ENCODE data around the gene VEGFB.
A peak's percentile ranks its signal among the peaks of the same experiment; 100 is the strongest.

The VEGFB gene

DNA sequence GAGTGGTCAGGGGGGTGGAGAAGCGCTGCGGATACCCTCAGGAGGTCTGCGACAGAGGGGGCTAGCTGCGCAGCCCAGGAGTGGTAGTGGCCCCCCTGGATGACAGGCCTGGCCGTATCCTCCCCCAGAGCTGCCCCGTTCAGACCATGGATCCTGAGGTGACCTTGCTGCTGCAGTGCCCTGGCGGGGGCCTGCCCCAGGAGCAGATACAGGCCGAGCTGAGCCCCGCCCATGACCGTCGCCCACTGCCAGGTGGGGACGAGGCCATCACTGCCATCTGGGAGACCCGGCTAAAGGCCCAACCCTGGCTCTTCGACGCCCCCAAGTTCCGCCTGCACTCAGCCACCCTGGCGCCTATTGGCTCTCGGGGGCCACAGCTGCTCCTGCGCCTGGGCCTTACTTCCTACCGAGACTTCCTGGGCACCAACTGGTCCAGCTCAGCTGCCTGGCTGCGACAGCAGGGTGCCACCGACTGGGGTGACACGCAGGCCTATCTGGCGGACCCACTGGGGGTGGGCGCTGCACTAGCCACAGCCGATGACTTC is 7.8 kb upstream of the VEGFB start:
- no peaks in the 10 kb centered on the region for H3K9me3 ChIP-seq (ENCODE audit: low read length)
- peak overlapping the region; percentile 71 to 89 for H3K4me3 ChIP-seq (ENCODE audit: low read depth in 1 of 2, low read length in 2 of 2)
- peak overlapping the region; percentile 82 for H3K9ac ChIP-seq (ENCODE audit: low read length)
- H3K4me1 ChIP-seq (ENCODE audit: insufficient read depth, low read length) = peaks cover 37% of the 10 kb centered on the region
- no peaks in the 10 kb centered on the region for H3K27me3 ChIP-seq (ENCODE audit: control insufficient read depth in 1 of 2, insufficient read depth in 2 of 2, low read length in 2 of 2)
- H3K36me3 ChIP-seq (ENCODE audit: insufficient read depth, low read length) = no peaks in the 10 kb centered on the region
- peak overlapping the region; percentile 86 for H3K27ac ChIP-seq (ENCODE audit: low read depth, low read length)

DNA sequence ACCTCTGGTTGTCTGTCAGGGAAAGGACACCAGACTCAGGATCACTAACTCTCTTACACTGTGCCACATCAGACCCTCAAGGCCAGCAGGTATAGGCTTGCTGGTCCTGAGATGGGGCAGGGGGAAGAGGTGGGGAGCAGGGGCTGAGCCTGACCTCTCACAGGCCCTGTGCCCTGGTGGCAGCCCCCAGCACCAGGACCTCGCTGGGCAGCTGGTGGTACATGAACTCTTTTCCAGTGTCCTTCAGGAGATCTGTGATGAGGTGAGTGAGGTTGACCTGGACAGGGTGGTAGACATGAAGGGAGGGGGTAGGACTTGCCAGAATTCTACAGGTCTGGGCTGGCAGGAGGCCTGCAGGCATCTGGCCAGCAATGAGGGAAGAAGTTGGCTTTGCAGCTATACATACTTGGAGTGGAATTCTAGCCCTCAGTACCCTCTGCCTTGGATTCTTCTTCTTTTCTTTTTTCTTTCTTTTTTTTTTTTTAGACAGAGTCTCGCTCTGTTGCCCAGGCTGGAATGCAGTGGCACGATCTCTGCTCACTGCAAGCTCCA is 6.9 kb upstream of the VEGFB start:
- H3K4me1 ChIP-seq (ENCODE audit: insufficient read depth, low read length) = peaks cover 46% of the 10 kb centered on the region
- H3K9ac ChIP-seq (ENCODE audit: low read length) = peak overlapping the region; percentile 82
- peak overlapping the region; percentile 86 for H3K27ac ChIP-seq (ENCODE audit: low read depth, low read length)
- H3K27me3 ChIP-seq (ENCODE audit: control insufficient read depth in 1 of 2, insufficient read depth in 2 of 2, low read length in 2 of 2) = no peaks in the 10 kb centered on the region
- H3K36me3 ChIP-seq (ENCODE audit: insufficient read depth, low read length) = no peaks in the 10 kb centered on the region
- H3K4me3 ChIP-seq (ENCODE audit: low read depth in 1 of 2, low read length in 2 of 2) = peak overlapping the region in 1 of 2 donors; percentile 89
- H3K9me3 ChIP-seq (ENCODE audit: low read length) = no peaks in the 10 kb centered on the region

- Histone ChIP-seq H3K4me3 (ENCODE audit: low read depth in 1 of 2, low read length in 2 of 2) (peak overlapping the region in 1 of 2 donors; percentile 80), H3K27ac (ENCODE audit: low read depth, low read length) (peak overlapping the region; percentile 95), H3K4me1 (ENCODE audit: insufficient read depth, low read length) (peaks cover 60% of the 10 kb centered on the region)
These were observed 5.2 kb upstream of the VEGFB start for GRCh38 chr11:64229090-64229743.

DNA sequence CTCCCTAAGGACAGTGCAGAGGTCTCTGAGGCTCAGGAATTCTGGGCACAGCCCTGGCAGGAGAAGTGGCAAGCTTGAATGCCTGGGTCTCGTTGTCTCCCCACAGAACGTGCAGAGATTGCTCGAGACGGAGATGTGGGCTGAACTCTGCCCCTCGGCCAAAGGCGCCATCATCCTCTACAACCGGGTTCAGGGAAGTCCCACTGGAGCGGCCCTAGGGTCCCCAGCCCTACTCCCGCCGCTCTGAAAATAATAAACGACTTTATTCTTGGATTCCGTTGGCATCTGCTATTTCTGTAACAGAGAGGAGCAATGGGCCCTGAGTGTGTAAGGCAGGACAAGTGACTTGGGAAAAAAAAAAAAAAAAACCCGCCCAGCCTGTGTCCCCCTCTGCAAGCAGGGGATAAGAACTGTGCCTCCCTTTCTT is 4.6 kb upstream of the VEGFB start:
- Histone ChIP-seq H3K36me3 (ENCODE audit: insufficient read depth, low read length) (no peaks in the 10 kb centered on the region), H3K27ac (ENCODE audit: low read depth, low read length) (peak overlapping the region; percentile 95), H3K9ac (ENCODE audit: low read length) (peak overlapping the region; percentile 74), H3K27me3 (ENCODE audit: control insufficient read depth in 1 of 2, insufficient read depth in 2 of 2, low read length in 2 of 2) (no peaks in the 10 kb centered on the region), H3K4me1 (ENCODE audit: insufficient read depth, low read length) (peaks cover 60% of the 10 kb centered on the region), H3K4me3 (ENCODE audit: low read depth in 1 of 2, low read length in 2 of 2) (peak overlapping the region; percentile 71 to 80), H3K9me3 (ENCODE audit: low read length) (no peaks in the 10 kb centered on the region)

More at GRCh38 chr11:64229090-64229743, 5.2 kb upstream of the VEGFB start:
- H3K36me3 ChIP-seq (ENCODE audit: insufficient read depth, low read length) = no peaks in the 10 kb centered on the region
- H3K9me3 ChIP-seq (ENCODE audit: low read length) = no peaks in the 10 kb centered on the region
- no peaks in the 10 kb centered on the region for H3K27me3 ChIP-seq (ENCODE audit: control insufficient read depth in 1 of 2, insufficient read depth in 2 of 2, low read length in 2 of 2)
- H3K9ac ChIP-seq (ENCODE audit: low read length) = peak overlapping the region; percentile 74

DNA sequence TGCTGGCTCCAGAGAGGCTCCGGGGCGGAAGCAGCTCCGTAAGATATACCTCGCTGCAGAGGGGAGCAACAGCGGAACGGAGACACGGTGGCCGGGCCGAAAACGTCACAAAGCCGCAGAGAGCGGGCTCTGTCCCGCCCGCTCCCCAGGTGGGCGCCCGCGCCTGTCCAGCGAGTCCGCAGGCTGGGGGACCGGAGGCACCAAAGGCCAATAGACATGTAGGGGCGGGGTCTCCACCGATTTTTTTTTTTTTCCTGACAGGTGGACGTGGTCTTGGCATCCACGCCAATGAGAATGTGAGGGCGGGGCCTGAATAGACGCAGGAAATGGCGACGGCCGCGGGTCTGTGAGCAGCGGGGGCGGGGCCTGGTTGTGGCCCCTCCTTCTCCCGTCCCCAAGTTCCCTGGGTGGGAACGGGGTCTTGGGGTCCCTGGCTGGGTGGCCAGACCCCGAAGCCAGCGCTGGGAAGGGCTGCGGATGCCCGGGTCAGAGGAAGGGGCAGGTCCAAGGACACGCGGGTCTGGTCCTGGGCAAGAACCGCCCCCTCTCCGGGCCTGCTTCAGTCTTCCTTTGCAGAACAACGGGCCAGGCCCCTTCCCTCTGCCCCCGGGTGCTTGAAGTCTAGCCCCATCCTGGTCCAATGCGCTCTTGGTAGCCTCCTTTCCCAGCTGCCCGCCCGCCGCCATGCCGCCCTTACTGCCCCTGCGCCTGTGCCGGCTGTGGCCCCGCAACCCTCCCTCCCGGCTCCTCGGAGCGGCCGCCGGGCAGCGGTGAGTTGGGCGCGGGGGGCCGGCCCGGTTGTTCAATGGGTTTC is 4.0 kb upstream of the VEGFB start, which contains the start of gene DNAJC4:
TSS of gene DNAJC4 (plus strand) at position 378 of the 814 bp plus-strand sequence. CDS start at position 685, 307 bp downstream.
- H3K27me3 ChIP-seq (ENCODE audit: control insufficient read depth in 1 of 2, insufficient read depth in 2 of 2, low read length in 2 of 2) = no peaks in the 10 kb centered on the region
- H3K27ac ChIP-seq (ENCODE audit: low read depth, low read length) = peak within 1 kb of the TSS; percentile 95
- peaks cover 59% of the 10 kb centered on the region for H3K4me1 ChIP-seq (ENCODE audit: insufficient read depth, low read length)
- H3K36me3 ChIP-seq (ENCODE audit: insufficient read depth, low read length) = no peaks in the 10 kb centered on the region
- H3K9ac ChIP-seq (ENCODE audit: low read length) = peak within 1 kb of the TSS; percentile 74
- peak within 1 kb of the TSS; percentile 71 to 80 for H3K4me3 ChIP-seq (ENCODE audit: low read depth in 1 of 2, low read length in 2 of 2)
- H3K9me3 ChIP-seq (ENCODE audit: low read length) = no peaks in the 10 kb centered on the region

DNA sequence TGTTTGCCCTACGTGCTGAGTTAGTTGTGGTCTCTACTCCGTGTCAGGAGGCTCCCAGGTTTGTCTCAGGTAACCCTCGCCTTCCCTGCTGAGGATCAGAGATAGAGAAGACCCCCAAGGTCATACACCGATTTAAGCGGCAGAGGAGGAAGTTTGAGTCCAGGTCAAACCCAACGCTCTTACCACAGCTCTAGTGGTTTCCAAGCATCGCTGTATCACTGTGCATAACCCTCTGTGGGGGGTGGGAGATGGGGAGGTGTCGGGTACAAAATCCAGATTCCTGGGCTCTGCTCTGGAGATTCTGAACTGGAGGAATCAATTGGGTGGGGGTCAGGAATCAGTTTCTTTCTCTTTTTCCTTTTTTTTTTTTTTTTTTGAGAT is 3.4 kb upstream of the VEGFB start:
- Histone ChIP-seq H3K4me1 (ENCODE audit: insufficient read depth, low read length) (peaks cover 62% of the 10 kb centered on the region), H3K27me3 (ENCODE audit: control insufficient read depth in 1 of 2, insufficient read depth in 2 of 2, low read length in 2 of 2) (no peaks in the 10 kb centered on the region), H3K27ac (ENCODE audit: low read depth, low read length) (peak overlapping the region; percentile 95), H3K9me3 (ENCODE audit: low read length) (no peaks in the 10 kb centered on the region), H3K4me3 (ENCODE audit: low read depth in 1 of 2, low read length in 2 of 2) (peak overlapping the region; percentile 71 to 80), H3K9ac (ENCODE audit: low read length) (peak overlapping the region; percentile 74), H3K36me3 (ENCODE audit: insufficient read depth, low read length) (no peaks in the 10 kb centered on the region)

GRCh38 chr11:64231546-64231945 is 2.8 kb upstream of the VEGFB start:
- Histone ChIP-seq H3K4me1 (ENCODE audit: insufficient read depth, low read length) (peaks cover 60% of the 10 kb centered on the region), H3K36me3 (ENCODE audit: insufficient read depth, low read length) (no peaks in the 10 kb centered on the region), H3K9me3 (ENCODE audit: low read length) (no peaks in the 10 kb centered on the region), H3K27me3 (ENCODE audit: control insufficient read depth in 1 of 2, insufficient read depth in 2 of 2, low read length in 2 of 2) (no peaks in the 10 kb centered on the region), H3K4me3 (ENCODE audit: low read depth in 1 of 2, low read length in 2 of 2) (no peak overlapping the region), H3K9ac (ENCODE audit: low read length) (no peak overlapping the region), H3K27ac (ENCODE audit: low read depth, low read length) (no peak overlapping the region)

GRCh38 chr11:64232182-64232966 is 2.0 kb upstream of the VEGFB start:
- Histone ChIP-seq H3K9ac (ENCODE audit: low read length) (no peak overlapping the region), H3K36me3 (ENCODE audit: insufficient read depth, low read length) (peaks cover 3% of the 10 kb centered on the region), H3K27ac (ENCODE audit: low read depth, low read length) (no peak overlapping the region), H3K27me3 (ENCODE audit: control insufficient read depth in 1 of 2, insufficient read depth in 2 of 2, low read length in 2 of 2) (no peaks in the 10 kb centered on the region), H3K9me3 (ENCODE audit: low read length) (no peaks in the 10 kb centered on the region), H3K4me3 (ENCODE audit: low read depth in 1 of 2, low read length in 2 of 2) (no peak overlapping the region), H3K4me1 (ENCODE audit: insufficient read depth, low read length) (peaks cover 52% of the 10 kb centered on the region)

GRCh38 chr11:64232967-64233315 is 1.4 kb upstream of the VEGFB start:
- Histone ChIP-seq H3K9ac (ENCODE audit: low read length) (no peak overlapping the region), H3K27me3 (ENCODE audit: control insufficient read depth in 1 of 2, insufficient read depth in 2 of 2, low read length in 2 of 2) (no peaks in the 10 kb centered on the region), H3K9me3 (ENCODE audit: low read length) (no peaks in the 10 kb centered on the region), H3K4me3 (ENCODE audit: low read depth in 1 of 2, low read length in 2 of 2) (no peak overlapping the region), H3K4me1 (ENCODE audit: insufficient read depth, low read length) (peaks cover 49% of the 10 kb centered on the region), H3K36me3 (ENCODE audit: insufficient read depth, low read length) (peaks cover 7% of the 10 kb centered on the region), H3K27ac (ENCODE audit: low read depth, low read length) (no peak overlapping the region)

GRCh38 chr11:64234647-64235379 is 429 bp downstream of the VEGFB start:
- Histone ChIP-seq H3K4me3 (ENCODE audit: low read depth in 1 of 2, low read length in 2 of 2) (peak overlapping the region; percentile 68 to 73), H3K27me3 (ENCODE audit: control insufficient read depth in 1 of 2, insufficient read depth in 2 of 2, low read length in 2 of 2) (no peaks in the 10 kb centered on the region), H3K27ac (ENCODE audit: low read depth, low read length) (peak overlapping the region; percentile 80), H3K9ac (ENCODE audit: low read length) (peak overlapping the region; percentile 68), H3K9me3 (ENCODE audit: low read length) (no peaks in the 10 kb centered on the region), H3K4me1 (ENCODE audit: insufficient read depth, low read length) (peaks cover 43% of the 10 kb centered on the region), H3K36me3 (ENCODE audit: insufficient read depth, low read length) (peaks cover 20% of the 10 kb centered on the region)
